CD8-positive, alpha-beta memory T cell (primary cell): Measurements from ENCODE around the gene FYB2. TPM values are rescaled to one million over a fixed set of nuclear protein-coding genes. Genes with fewer than 3 reads are reported as not detected.

ENCODE experiments used
- CTCF ChIA-PET: fragments of 350-600 bp; sonication (Branson Sonifier 250); formaldehyde crosslinking; loops from one replicate; lab custom pipeline; 2021; ENCODE audit warnings: antibody characterized with exemption; lab: Charles Lee
- POLR2A ChIA-PET: fragments of 350-600 bp; sonication (Branson Sonifier 250); formaldehyde crosslinking; loops from one replicate; lab custom pipeline; 2021; ENCODE audit warnings: antibody characterized with exemption; lab: Charles Lee
- DNase-seq, 5 donors: peaks; one replicate each; pipeline versions ENCODE4 v3.0.0 to v3.0.0-alpha.2; 2020 to 2022; ENCODE audit warnings: mixed read lengths in 1 of 5
- H3K27ac ChIP-seq: one replicate; pipeline ENCODE4 v1.7.0; 2013; ENCODE audit warnings: low read depth, mild to moderate bottlenecking, low read length, moderate library complexity
- H3K27me3 ChIP-seq: 2 replicates; pipeline ENCODE4 v1.7.0; 2013; ENCODE audit warnings: low read length, mild to moderate bottlenecking; ENCODE audit not compliant: insufficient read depth, poor library complexity, severe bottlenecking
- H3K36me3 ChIP-seq: 2 replicates; pipeline ENCODE4 v1.7.0; 2013; ENCODE audit warnings: mild to moderate bottlenecking, low read length, moderate library complexity; ENCODE audit not compliant: insufficient read depth
- H3K4me1 ChIP-seq: 2 replicates; pipeline ENCODE4 v1.7.0; 2013; ENCODE audit warnings: mild to moderate bottlenecking, low read length, moderate library complexity; ENCODE audit not compliant: insufficient read depth
- H3K4me3 ChIP-seq: 2 replicates; pipeline ENCODE4 v1.7.0; 2013; ENCODE audit warnings: mild to moderate bottlenecking, low read length
- H3K9me3 ChIP-seq: 2 replicates; pipeline ENCODE4 v1.7.0; 2013; ENCODE audit warnings: mild to moderate bottlenecking, low read length
- H3K27ac Mint-ChIP-seq, 8 donors: one replicate each; pipeline ENCODE4 v1.8.0; 2020 to 2021; ENCODE audit warnings: mixed read lengths in 8 of 8, mild to moderate bottlenecking in 6 of 8, inconsistent platforms in 3 of 8, moderate library complexity in 3 of 8
- H3K27me3 Mint-ChIP-seq, 2 donors: one replicate each; pipeline ENCODE4 v1.8.0; 2020 to 2021; ENCODE audit warnings: mixed read lengths in 2 of 2, mild to moderate bottlenecking in 1 of 2, moderate library complexity in 1 of 2
- H3K36me3 Mint-ChIP-seq, 3 donors: one replicate each; pipeline ENCODE4 v1.8.0; 2020 to 2021; ENCODE audit warnings: mixed read lengths in 3 of 3, inconsistent platforms in 1 of 3, mild to moderate bottlenecking in 1 of 3
- H3K4me1 Mint-ChIP-seq, 3 donors: one replicate each; pipeline ENCODE4 v1.8.0; 2020 to 2021; ENCODE audit warnings: mixed read lengths in 3 of 3, inconsistent platforms in 1 of 3, mild to moderate bottlenecking in 1 of 3
- H3K4me3 Mint-ChIP-seq, 7 donors: one replicate each; pipeline ENCODE4 v1.8.0; 2020 to 2021; ENCODE audit warnings: mixed read lengths in 7 of 7, mild to moderate bottlenecking in 6 of 7, moderate library complexity in 4 of 7, inconsistent platforms in 2 of 7
- H3K9me3 Mint-ChIP-seq, 5 donors: one replicate each; pipeline ENCODE4 v1.8.0; 2020 to 2022; ENCODE audit warnings: mixed read lengths in 5 of 5, mild to moderate bottlenecking in 3 of 5, moderate library complexity in 2 of 5, inconsistent platforms in 1 of 5
- polyA plus RNA-seq: library from polyadenylated mRNA; unstranded; fragments of 300-500 nt; fragmentation: Illumina TruSeq; gene quantifications from one replicate; pipeline ENCODE4 v1.2.3, GENCODE V29; 2021
- total RNA-seq, 2 experiments: library from RNA; stranded (reverse); gene quantifications; one replicate each; pipeline ENCODE4 v1.2.3, GENCODE V29; 2021

FYB2 gene
- total and polyA plus RNA-seq, 3 experiments from 2014 or later: not detected

DNA sequence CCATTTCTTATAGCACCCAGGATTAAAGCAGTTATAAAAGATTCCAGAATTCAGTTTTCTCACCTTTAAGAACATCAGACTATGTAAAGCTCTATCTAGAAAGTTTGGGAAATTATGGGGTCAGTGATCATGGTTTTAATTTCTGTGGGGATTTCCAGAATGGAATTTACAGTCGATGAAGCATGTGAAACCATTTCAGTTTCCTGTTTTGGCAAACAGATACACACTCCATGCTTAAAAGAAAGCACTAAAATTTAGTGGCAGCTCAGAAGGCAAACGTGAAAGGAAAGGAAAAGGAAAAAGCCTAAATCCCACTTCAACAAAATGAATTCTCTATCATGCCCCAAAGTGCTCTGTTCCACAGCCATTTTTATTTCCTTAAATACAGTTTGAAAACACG lies 60.4 kb downstream of the FYB2 start:
- no peaks in the 10 kb centered on the region for H3K4me1 ChIP-seq
- Mint-ChIP-seq H3K36me3 (no peaks in the 10 kb centered on the region), H3K27ac (no peak overlapping the region), H3K27me3 (peaks cover 6 to 14% of the 10 kb centered on the region in 2 donors), H3K4me1 (no peaks in the 10 kb centered on the region), H3K9me3 (no peaks in the 10 kb centered on the region), H3K4me3 (no peak overlapping the region)
- no peaks in the 10 kb centered on the region for H3K36me3 ChIP-seq
- H3K9me3 ChIP-seq: no peaks in the 10 kb centered on the region
- DNase-seq: no peak
- no peak overlapping the region for H3K27ac ChIP-seq
- H3K27me3 ChIP-seq: no peaks in the 10 kb centered on the region
- ChIA-PET POLR2A (no interaction called here), CTCF (no interaction called here)
- no peak overlapping the region for H3K4me3 ChIP-seq

GRCh38 chr1:56758135-56758534 lies 61.1 kb downstream of the FYB2 start:
- no peak for DNase-seq
- Histone ChIP-seq H3K27me3 (no peaks in the 10 kb centered on the region), H3K4me1 (no peaks in the 10 kb centered on the region), H3K36me3 (no peaks in the 10 kb centered on the region), H3K27ac (no peak overlapping the region), H3K4me3 (no peak overlapping the region), H3K9me3 (no peaks in the 10 kb centered on the region)
- H3K4me1 Mint-ChIP-seq: no peaks in the 10 kb centered on the region
- ChIA-PET POLR2A (no interaction called here), CTCF (no interaction called here)
- H3K36me3 Mint-ChIP-seq: no peaks in the 10 kb centered on the region
- no peak overlapping the region for H3K27ac Mint-ChIP-seq
- H3K9me3 Mint-ChIP-seq: no peaks in the 10 kb centered on the region
- no peak overlapping the region for H3K4me3 Mint-ChIP-seq
- H3K27me3 Mint-ChIP-seq: peaks cover 6 to 14% of the 10 kb centered on the region in 2 donors

DNA sequence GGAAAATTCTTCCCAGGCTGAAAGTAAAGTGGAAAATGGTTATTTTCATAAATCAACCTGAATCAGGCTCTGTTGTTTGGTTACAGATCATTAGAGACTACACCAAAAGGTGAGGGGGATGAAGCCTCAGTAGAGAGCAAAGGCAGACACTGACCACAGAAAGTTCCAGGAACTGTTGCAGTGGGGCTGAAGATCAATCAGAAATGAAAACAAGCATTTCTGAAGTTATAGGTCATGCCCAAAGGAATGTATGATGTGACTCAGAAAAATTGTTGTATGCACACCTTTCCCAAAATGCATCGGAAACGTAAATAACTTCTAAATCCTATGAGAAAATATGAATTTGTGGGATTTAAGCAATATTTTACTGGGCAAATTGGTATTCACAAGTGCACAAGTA lies 63.3 kb downstream of the FYB2 start:
- H3K27me3 ChIP-seq: no peaks in the 10 kb centered on the region
- no peaks in the 10 kb centered on the region for H3K4me1 ChIP-seq
- Mint-ChIP-seq H3K4me1 (no peaks in the 10 kb centered on the region), H3K36me3 (no peaks in the 10 kb centered on the region), H3K27me3 (peaks cover 9 to 24% of the 10 kb centered on the region in 2 donors), H3K27ac (no peak overlapping the region), H3K4me3 (no peak overlapping the region), H3K9me3 (no peaks in the 10 kb centered on the region)
- CTCF ChIA-PET: no interaction called here
- DNase-seq: no peak
- H3K9me3 ChIP-seq: no peaks in the 10 kb centered on the region
- no peaks in the 10 kb centered on the region for H3K36me3 ChIP-seq
- no peak overlapping the region for H3K4me3 ChIP-seq
- H3K27ac ChIP-seq: no peak overlapping the region
- POLR2A ChIA-PET: no interaction called here

GRCh38 chr1:56754708-56755479 lies 64.3 kb downstream of the FYB2 start:
- Histone ChIP-seq H3K27me3 (no peaks in the 10 kb centered on the region), H3K9me3 (no peaks in the 10 kb centered on the region), H3K4me1 (no peaks in the 10 kb centered on the region), H3K36me3 (no peaks in the 10 kb centered on the region), H3K4me3 (no peak overlapping the region), H3K27ac (no peak overlapping the region)
- H3K9me3 Mint-ChIP-seq: no peaks in the 10 kb centered on the region
- CTCF ChIA-PET: no interaction called here
- H3K27ac Mint-ChIP-seq: no peak overlapping the region
- DNase-seq: no peak
- H3K4me1 Mint-ChIP-seq: no peaks in the 10 kb centered on the region
- no peak overlapping the region for H3K4me3 Mint-ChIP-seq
- H3K27me3 Mint-ChIP-seq: peaks cover 9 to 24% of the 10 kb centered on the region in 2 donors
- H3K36me3 Mint-ChIP-seq: no peaks in the 10 kb centered on the region
- POLR2A ChIA-PET: no interaction called here

DNA sequence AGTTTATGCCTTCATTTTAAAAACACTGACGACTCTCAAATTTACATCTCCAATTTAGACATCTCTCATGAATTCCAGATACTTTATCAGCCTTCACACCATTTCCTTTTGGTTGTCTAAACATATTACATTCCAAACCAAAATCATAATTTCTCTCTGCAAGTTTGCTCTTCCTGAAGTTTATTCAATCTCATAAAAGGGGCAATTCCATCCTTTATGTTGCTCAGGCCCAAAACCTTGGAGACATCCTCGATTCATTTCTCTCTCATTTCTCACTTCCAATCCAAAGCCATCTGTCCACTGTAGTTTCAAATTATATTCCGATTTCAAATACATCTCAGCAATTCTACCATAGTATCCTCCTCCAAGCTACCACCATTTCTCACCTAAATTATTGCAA lies 74.0 kb downstream of the FYB2 start:
- Mint-ChIP-seq H3K4me3 (no peak overlapping the region), H3K27ac (no peak overlapping the region), H3K36me3 (no peaks in the 10 kb centered on the region), H3K9me3 (peaks cover 0 to 4% (median 0%) of the 10 kb centered on the region in 5 donors), H3K4me1 (no peaks in the 10 kb centered on the region), H3K27me3 (no peaks in the 10 kb centered on the region)
- Histone ChIP-seq H3K9me3 (no peaks in the 10 kb centered on the region), H3K4me3 (no peak overlapping the region), H3K27ac (no peak overlapping the region), H3K27me3 (no peaks in the 10 kb centered on the region), H3K36me3 (no peaks in the 10 kb centered on the region), H3K4me1 (no peaks in the 10 kb centered on the region)
- CTCF ChIA-PET: no interaction called here
- DNase-seq: no peak
- POLR2A ChIA-PET: no interaction called here

- Histone ChIP-seq H3K4me3 (no peak overlapping the region), H3K27me3 (no peaks in the 10 kb centered on the region), H3K27ac (no peak overlapping the region), H3K9me3 (no peaks in the 10 kb centered on the region), H3K4me1 (no peaks in the 10 kb centered on the region), H3K36me3 (no peaks in the 10 kb centered on the region)
- H3K27ac Mint-ChIP-seq: no peak overlapping the region
- no peak for DNase-seq
- no peaks in the 10 kb centered on the region for H3K4me1 Mint-ChIP-seq
- no peak overlapping the region for H3K4me3 Mint-ChIP-seq
- H3K36me3 Mint-ChIP-seq: peaks cover 0 to 2% (median 0%) of the 10 kb centered on the region in 3 donors
- ChIA-PET CTCF (no interaction called here), POLR2A (no interaction called here)
- H3K27me3 Mint-ChIP-seq: peaks cover 3 to 12% of the 10 kb centered on the region in 2 donors
- peaks cover 0 to 4% (median 0%) of the 10 kb centered on the region in 5 donors for H3K9me3 Mint-ChIP-seq
Observed at GRCh38 chr1:56728964-56729363, 90.2 kb downstream of the FYB2 start.

- peaks cover 0 to 4% (median 0%) of the 10 kb centered on the region in 5 donors for H3K9me3 Mint-ChIP-seq
- CTCF ChIA-PET: no interaction called here
Observed at GRCh38 chr1:56726706-56727105, 92.5 kb downstream of the FYB2 start.

DNA sequence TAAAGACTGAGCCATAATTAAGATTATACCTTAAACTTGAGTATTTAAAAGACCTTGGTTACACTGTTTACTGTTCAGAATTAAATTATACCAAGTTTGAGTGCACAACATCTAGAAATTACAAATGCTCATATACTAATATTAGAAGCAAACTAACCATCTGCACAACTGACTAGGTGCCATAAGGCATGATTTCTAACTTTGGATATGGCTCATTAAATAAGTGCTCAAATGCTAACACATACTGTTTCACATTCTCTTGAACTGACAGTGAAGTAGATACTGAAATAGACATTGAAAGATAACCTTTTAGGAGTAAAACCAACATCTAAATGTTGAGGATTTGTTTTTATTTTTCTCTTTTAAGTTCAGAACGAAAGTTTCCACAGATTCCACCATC lies 100.0 kb downstream of the FYB2 start:
- no peak overlapping the region for H3K4me3 Mint-ChIP-seq
- ChIA-PET CTCF (no interaction called here), POLR2A (no interaction called here)
- H3K4me1 Mint-ChIP-seq: no peaks in the 10 kb centered on the region
- Histone ChIP-seq H3K36me3 (no peaks in the 10 kb centered on the region), H3K4me1 (no peaks in the 10 kb centered on the region), H3K9me3 (no peaks in the 10 kb centered on the region), H3K27me3 (no peaks in the 10 kb centered on the region), H3K4me3 (no peak overlapping the region), H3K27ac (no peak overlapping the region)
- no peak overlapping the region for H3K27ac Mint-ChIP-seq
- H3K36me3 Mint-ChIP-seq: no peaks in the 10 kb centered on the region
- no peak for DNase-seq
- H3K9me3 Mint-ChIP-seq: peaks cover 0 to 2% (median 0%) of the 10 kb centered on the region in 5 donors
- peaks cover 0 to 4% of the 10 kb centered on the region in 2 donors for H3K27me3 Mint-ChIP-seq

More at GRCh38 chr1:56726706-56727105, 92.5 kb downstream of the FYB2 start:
- Mint-ChIP-seq H3K27ac (no peak overlapping the region), H3K27me3 (peaks cover 3 to 16% of the 10 kb centered on the region in 2 donors), H3K4me3 (no peak overlapping the region), H3K4me1 (no peaks in the 10 kb centered on the region), H3K36me3 (peaks cover 0 to 2% (median 0%) of the 10 kb centered on the region in 3 donors)
- DNase-seq: no peak
- H3K36me3 ChIP-seq: no peaks in the 10 kb centered on the region
- no peak overlapping the region for H3K4me3 ChIP-seq
- no peaks in the 10 kb centered on the region for H3K9me3 ChIP-seq
- POLR2A ChIA-PET: no interaction called here
- H3K4me1 ChIP-seq: no peaks in the 10 kb centered on the region
- H3K27ac ChIP-seq: no peak overlapping the region
- H3K27me3 ChIP-seq: no peaks in the 10 kb centered on the region
